ENCODE data around the gene CCL4.
"Not testable (repeated sequence)": the region's sequence is repeated elsewhere in the genome, so short reads cannot be mapped to it uniquely, and the experiment has no call there.

The CCL4 gene

DNA sequence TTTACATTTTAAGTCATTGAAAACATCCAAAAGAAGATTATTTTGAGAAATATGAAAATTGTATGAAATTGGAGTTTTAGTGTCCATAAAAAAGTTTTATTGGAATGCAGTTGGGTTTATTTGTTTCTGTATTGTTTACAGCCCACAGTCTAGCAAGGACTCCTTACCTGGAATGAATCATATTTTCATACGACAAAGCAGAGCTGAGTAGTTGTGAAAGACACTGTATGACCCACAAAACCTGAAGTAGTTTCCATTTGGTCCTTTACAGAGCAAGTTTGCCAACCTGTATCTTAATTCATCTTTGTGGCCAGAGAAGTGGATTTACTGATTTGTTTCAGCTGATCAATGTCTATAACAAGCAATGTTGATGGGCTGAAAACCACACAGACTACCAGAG lies 29.3 kb upstream of the CCL4 start:
- H3K4me2 ChIP-seq (ENCODE audit: low read depth, low read length): no peak overlapping the region

DNA sequence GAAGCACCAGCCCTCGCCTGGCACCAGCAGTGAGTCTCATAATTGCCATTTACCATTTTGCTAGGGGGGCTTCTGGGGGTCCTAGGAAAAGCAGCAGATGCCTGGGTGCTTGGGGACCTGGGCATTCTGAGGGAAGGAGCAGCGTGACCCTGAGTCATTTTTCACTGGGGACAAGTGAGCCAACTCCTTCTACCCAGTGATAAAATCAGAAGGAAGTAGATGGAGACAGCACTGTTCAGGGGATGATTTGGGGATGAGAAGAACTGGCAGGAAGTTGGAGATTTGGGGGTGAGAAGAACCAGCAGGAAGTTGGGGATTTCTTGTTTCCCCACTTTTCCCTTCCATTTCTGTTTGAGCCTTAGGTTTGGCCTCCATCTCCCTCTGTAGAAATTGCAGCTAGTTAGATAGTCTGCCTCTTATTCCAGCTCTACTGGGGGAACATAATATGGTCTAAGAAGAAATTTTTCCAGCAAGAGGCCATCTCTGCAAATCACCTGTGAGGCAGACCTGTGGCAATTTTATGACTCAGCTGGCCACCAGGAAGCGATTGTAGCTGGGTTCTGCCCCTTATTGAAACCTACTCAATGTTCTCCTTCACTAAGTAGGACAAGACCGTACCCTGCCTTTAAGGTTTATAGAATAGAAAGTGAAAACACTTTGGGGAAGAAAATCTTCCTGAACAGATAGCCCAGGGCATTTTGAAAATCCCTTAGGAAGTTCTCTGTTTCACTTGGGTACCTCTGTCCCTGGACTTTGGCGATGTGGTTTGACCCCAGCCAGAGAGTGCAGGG lies 21.8 kb upstream of the CCL4 start:
- H3K9me3 ChIP-seq (replicated peaks; ENCODE audit: insufficient read depth, low read length); H3K36me3 ChIP-seq (replicated peaks; ENCODE audit: insufficient read depth, low read length); H3K9me2 ChIP-seq (replicated peaks; ENCODE audit: insufficient read depth, low read length); H4K20me1 ChIP-seq (ENCODE audit: insufficient read depth, low read length); H3K79me2 ChIP-seq (ENCODE audit: low read length); H3K27me3 ChIP-seq (replicated peaks; ENCODE audit: insufficient read depth, low read length): not testable (repeated sequence)
- Histone ChIP-seq H3K27ac (ENCODE audit: low read length) (peak overlapping the region; percentile 76), H3K4me2 (ENCODE audit: low read depth, low read length) (peak overlapping the region; percentile 54), H3K4me3 (ENCODE audit: low read length) (peak overlapping the region; percentile 18; the same call in 1 of the 2 replicates), H3F3A (ENCODE audit: insufficient read depth, low read length) (peaks cover 20% of the 10 kb centered on the region), H2AFZ (ENCODE audit: low read length) (peak overlapping the region; percentile 61), H3K4me1 (ENCODE audit: low read length) (peaks cover 52% of the 10 kb centered on the region), H3K9ac (ENCODE audit: low read length) (peak overlapping the region; percentile 46)
- DNase-seq: peak; percentile 61

More for the DNA sequence above, 29.3 kb upstream of the CCL4 start:
- Histone ChIP-seq H3K36me3 (replicated peaks; ENCODE audit: insufficient read depth, low read length) (no peaks in the 10 kb centered on the region), H3K27me3 (replicated peaks; ENCODE audit: insufficient read depth, low read length) (no peaks in the 10 kb centered on the region), H3K4me3 (ENCODE audit: low read length) (no peak overlapping the region), H3K9ac (ENCODE audit: low read length) (no peak overlapping the region), H2AFZ (ENCODE audit: low read length) (no peak overlapping the region), H3K27ac (ENCODE audit: low read length) (no peak overlapping the region), H3K9me2 (replicated peaks; ENCODE audit: insufficient read depth, low read length) (no peaks in the 10 kb centered on the region), H3K9me3 (replicated peaks; ENCODE audit: insufficient read depth, low read length) (no peaks in the 10 kb centered on the region), H3F3A (ENCODE audit: insufficient read depth, low read length) (no peaks in the 10 kb centered on the region), H4K20me1 (ENCODE audit: insufficient read depth, low read length) (no peaks in the 10 kb centered on the region), H3K4me1 (ENCODE audit: low read length) (peaks cover 7% of the 10 kb centered on the region; the same call in 1 of the 2 replicates), H3K79me2 (ENCODE audit: low read length) (no peaks in the 10 kb centered on the region)
- DNase-seq: no peak
- TF ChIP-seq EZH2phosphoT487 (IDR thresholded peaks at IDR 0.05; ENCODE audit: low read length) (no peak), EZH2 (optimal IDR thresholded peaks at IDR 0.05; ENCODE audit: low read depth, low read length) (no peak)
- TF ChIP-seq, protein P1, sequence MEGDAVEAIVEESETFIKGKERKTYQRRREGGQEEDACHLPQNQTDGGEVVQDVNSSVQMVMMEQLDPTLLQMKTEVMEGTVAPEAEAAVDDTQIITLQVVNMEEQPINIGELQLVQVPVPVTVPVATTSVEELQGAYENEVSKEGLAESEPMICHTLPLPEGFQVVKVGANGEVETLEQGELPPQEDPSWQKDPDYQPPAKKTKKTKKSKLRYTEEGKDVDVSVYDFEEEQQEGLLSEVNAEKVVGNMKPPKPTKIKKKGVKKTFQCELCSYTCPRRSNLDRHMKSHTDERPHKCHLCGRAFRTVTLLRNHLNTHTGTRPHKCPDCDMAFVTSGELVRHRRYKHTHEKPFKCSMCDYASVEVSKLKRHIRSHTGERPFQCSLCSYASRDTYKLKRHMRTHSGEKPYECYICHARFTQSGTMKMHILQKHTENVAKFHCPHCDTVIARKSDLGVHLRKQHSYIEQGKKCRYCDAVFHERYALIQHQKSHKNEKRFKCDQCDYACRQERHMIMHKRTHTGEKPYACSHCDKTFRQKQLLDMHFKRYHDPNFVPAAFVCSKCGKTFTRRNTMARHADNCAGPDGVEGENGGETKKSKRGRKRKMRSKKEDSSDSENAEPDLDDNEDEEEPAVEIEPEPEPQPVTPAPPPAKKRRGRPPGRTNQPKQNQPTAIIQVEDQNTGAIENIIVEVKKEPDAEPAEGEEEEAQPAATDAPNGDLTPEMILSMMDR (IDR thresholded peaks at IDR 0.05; ENCODE audit: low read length): no peak

DNA sequence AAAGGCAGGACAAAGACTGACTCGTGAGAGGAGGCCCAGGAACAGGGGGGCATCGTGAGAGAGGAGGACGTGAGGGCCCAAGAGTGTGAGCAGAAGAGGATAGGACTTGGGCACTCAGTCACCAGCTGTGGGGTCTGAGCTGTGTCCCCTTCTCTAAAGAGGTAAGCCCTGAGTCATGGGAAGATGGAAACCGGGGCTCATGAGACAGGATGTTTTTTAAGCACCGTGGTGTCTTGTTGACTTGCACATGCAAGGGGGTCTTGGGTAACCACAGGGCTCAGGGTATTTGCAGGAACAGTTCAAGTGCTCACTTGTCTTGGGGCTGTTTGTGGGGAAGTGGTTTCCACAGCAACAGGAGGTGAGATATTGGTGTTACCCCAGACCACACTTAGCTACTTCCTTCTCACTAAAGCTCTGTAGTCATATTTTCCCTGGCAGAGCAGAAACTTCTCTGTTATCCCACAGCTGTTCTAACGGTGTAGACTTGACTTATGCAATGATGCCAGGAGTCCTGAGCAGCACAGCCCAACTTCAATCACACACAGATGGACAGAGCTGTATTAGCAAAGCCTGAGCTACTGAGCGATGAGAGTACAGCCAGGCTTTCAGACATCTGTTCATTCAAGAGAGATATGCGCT lies 21.0 kb upstream of the CCL4 start:
- H3K79me2 ChIP-seq (ENCODE audit: low read length); H3K9me2 ChIP-seq (replicated peaks; ENCODE audit: insufficient read depth, low read length); H3K36me3 ChIP-seq (replicated peaks; ENCODE audit: insufficient read depth, low read length); H3K27me3 ChIP-seq (replicated peaks; ENCODE audit: insufficient read depth, low read length); H3K9me3 ChIP-seq (replicated peaks; ENCODE audit: insufficient read depth, low read length); H4K20me1 ChIP-seq (ENCODE audit: insufficient read depth, low read length): not testable (repeated sequence)
- peak; percentile 61 for DNase-seq
- peaks cover 57% of the 10 kb centered on the region for H3K4me1 ChIP-seq (ENCODE audit: low read length)
- peak overlapping the region; percentile 54 for H3K4me2 ChIP-seq (ENCODE audit: low read depth, low read length)
- peak overlapping the region; percentile 18; the same call in 1 of the 2 replicates for H3K4me3 ChIP-seq (ENCODE audit: low read length)
- peak overlapping the region; percentile 61 for H2AFZ ChIP-seq (ENCODE audit: low read length)
- peaks cover 25% of the 10 kb centered on the region for H3F3A ChIP-seq (ENCODE audit: insufficient read depth, low read length)
- peak overlapping the region; percentile 46 for H3K9ac ChIP-seq (ENCODE audit: low read length)
- H3K27ac ChIP-seq (ENCODE audit: low read length): peak overlapping the region; percentile 76

DNA sequence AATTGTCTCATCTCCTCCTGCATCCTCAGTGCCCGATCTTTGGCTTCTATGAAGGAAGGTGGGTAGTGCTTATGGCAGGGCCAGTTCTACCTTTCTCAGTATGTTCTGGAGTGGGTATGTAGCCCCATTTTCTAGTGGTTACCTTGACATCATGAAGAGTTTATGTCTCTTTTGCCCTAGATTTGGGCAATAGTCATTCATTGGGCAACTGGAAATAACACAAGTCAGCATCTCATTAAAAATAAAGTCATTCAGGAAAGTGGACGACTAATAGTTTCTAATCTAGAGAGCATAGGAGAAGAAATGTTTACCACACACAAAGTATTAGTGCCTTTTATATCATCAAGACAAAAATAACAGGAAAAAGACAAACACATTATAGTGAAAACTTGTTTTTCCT lies 19.9 kb upstream of the CCL4 start:
- H3K4me2 ChIP-seq (ENCODE audit: low read depth, low read length); H3K4me3 ChIP-seq (ENCODE audit: low read length): not testable (repeated sequence)

More for the DNA sequence above, 19.9 kb upstream of the CCL4 start:
- Histone ChIP-seq H3K27ac (ENCODE audit: low read length) (peak overlapping the region; percentile 76; the same call in 1 of the 2 replicates), H3F3A (ENCODE audit: insufficient read depth, low read length) (peaks cover 34% of the 10 kb centered on the region), H3K4me1 (ENCODE audit: low read length) (peaks cover 57% of the 10 kb centered on the region)
- H3K9ac ChIP-seq (ENCODE audit: low read length); H3K9me2 ChIP-seq (replicated peaks; ENCODE audit: insufficient read depth, low read length); H3K27me3 ChIP-seq (replicated peaks; ENCODE audit: insufficient read depth, low read length); H2AFZ ChIP-seq (ENCODE audit: low read length); H3K9me3 ChIP-seq (replicated peaks; ENCODE audit: insufficient read depth, low read length); H3K79me2 ChIP-seq (ENCODE audit: low read length); H3K36me3 ChIP-seq (replicated peaks; ENCODE audit: insufficient read depth, low read length); H4K20me1 ChIP-seq (ENCODE audit: insufficient read depth, low read length); DNase-seq: not testable (repeated sequence)
